Stimulated activated CD8-positive, alpha-beta memory T cell treated with anti-CD3 and anti-CD28 coated beads, Interleukin-2, amount 100 ng/mL, for 1 hour (primary cell): ENCODE measurements around the gene TCAF1.

Experiments used
- DNase-seq, 2 donors: peaks; one replicate each; pipeline ENCODE4 v3.0.0-alpha.2; 2020; ENCODE audit warnings: low read depth in 2 of 2

Gene TCAF1, protein sequence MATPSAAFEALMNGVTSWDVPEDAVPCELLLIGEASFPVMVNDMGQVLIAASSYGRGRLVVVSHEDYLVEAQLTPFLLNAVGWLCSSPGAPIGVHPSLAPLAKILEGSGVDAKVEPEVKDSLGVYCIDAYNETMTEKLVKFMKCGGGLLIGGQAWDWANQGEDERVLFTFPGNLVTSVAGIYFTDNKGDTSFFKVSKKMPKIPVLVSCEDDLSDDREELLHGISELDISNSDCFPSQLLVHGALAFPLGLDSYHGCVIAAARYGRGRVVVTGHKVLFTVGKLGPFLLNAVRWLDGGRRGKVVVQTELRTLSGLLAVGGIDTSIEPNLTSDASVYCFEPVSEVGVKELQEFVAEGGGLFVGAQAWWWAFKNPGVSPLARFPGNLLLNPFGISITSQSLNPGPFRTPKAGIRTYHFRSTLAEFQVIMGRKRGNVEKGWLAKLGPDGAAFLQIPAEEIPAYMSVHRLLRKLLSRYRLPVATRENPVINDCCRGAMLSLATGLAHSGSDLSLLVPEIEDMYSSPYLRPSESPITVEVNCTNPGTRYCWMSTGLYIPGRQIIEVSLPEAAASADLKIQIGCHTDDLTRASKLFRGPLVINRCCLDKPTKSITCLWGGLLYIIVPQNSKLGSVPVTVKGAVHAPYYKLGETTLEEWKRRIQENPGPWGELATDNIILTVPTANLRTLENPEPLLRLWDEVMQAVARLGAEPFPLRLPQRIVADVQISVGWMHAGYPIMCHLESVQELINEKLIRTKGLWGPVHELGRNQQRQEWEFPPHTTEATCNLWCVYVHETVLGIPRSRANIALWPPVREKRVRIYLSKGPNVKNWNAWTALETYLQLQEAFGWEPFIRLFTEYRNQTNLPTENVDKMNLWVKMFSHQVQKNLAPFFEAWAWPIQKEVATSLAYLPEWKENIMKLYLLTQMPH

DNA sequence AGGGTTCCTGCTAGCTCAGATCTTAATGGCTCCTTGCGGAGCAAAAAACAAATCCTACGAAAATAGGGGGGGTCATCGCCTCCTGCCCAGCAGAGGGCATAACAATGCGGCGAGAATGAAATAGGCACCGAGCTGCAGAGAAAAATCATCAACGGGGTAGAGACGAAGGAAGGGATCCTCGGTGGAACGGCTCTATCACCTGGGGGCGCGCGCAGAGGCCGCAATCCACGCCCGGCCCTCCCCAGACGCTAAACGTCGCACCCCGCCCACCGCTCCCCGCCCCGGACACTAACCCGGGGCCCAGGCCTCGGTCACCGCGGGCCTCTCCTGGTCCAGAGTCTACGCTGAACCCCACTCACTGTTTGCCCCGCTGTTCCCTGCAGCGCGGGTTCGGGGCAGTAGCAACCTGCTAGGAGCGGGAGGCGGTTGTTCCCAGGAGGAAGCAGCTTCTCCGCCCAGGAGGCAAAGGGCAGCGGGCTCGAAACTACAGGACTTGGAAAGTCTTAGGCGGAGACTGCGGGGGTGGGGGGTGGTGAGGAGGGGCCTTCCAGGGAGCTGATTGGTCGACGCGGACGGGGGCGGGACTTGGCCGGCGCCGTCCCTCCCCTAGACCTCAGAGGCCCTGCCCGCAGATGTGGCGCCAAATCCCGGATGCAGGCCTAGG, at the start of gene TCAF1:
Gene TCAF1 (minus strand): TSS at position 509 of the 664 bp plus-strand sequence. CDS start 25,568 bp downstream, outside the sequence.
- DNase-seq, result peak; percentile 80 to 85

DNA sequence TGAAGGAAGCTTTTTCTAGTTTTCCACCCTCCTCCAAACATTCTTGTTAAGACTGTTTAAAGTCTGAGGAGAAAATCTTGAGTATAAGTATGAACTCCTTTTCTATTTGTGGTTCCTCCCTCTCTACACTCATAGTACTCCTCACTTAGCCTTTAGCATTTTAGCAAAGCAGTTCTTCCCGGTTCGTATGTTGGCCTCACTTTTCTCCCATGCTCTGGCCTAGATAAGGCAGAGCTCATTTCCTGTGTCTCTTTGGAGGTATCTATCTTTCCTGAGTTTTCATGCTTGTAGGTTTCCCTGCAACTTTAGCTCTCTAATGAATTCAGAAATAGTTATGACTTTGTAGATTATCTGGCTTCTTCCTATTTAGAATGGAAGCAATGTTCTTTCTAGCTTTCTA, 46.8 kb upstream of the TCAF1 start:
- DNase-seq, result no peak

DNA sequence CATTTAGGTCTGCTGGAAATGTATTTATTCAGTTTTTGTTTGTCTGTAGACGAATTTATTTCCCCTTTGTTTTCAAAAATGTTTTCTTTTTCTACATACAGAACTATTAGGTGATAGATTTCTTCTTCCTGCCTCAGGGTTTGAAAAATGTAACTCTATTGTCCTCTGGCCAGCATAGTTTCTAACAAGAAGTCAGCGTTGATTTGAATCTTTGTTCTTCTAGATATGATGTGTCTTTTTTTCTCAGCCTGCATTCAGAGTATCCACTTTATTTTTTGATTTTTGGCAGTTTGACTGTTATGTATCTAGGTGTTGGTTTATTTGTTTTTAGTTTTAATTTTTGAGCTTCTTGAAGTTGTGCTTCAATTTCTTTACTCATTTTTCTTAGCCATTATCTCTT, 45.1 kb upstream of the TCAF1 start:
- no peak for DNase-seq

DNA sequence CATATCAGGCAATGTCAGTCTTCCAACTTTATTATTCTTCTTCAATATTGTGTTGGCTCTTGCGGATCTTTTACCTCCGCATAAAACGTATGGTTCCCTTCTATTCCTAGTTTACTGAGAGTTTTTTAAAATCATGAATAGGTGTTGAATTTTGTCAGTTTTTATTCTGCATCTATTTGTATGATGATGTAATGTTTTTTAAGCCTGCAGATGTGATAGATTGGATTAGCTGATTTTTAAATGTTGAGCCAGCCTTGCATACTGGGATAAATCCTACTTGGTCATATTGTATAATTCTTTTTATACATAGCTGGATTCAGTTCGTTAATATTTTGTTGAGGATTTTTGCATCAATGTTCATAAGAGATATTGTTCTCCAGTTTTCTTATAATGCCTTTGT, 43.4 kb upstream of the TCAF1 start:
- DNase-seq, result no peak

DNA sequence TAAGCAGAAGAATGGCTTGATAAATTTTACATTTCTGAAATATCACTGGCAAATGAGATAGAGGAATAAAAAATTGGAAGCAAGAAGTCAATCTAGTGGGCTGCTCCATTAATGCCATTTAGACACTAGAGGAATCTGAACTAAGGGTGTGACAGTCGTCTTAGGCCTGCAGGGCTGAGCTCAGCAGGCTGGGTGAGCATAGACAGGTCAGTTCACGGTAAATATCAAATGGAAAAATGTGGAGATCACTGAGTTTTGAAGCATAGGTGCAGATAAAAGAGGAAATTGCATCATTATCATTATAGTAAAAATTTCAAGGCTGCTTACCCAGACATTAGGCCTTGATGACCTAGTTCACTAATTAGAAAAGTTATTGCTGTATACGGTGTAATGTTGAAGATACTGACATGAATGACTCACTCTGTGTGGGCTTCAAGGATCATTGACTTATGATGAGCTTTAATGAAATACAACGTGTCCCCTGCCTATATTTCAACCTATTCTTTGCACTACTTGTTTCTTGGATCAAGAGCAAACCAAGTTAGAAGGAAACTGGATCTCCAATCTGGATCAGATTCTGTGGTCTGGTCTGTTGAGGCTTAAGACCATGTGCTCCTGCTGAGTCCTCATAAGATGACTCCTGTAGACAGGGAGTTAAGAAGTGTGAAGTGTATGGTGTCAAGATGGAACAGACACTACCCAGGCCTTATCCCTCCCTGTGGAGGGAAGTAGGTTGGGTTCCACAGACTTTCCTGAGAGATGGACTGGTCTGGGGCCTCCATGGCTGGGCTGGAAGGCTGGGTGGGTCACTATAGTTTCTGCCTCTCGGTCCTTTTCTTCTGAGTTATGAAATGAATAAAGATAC, 36.6 kb upstream of the TCAF1 start:
- DNase-seq, result no peak

DNA sequence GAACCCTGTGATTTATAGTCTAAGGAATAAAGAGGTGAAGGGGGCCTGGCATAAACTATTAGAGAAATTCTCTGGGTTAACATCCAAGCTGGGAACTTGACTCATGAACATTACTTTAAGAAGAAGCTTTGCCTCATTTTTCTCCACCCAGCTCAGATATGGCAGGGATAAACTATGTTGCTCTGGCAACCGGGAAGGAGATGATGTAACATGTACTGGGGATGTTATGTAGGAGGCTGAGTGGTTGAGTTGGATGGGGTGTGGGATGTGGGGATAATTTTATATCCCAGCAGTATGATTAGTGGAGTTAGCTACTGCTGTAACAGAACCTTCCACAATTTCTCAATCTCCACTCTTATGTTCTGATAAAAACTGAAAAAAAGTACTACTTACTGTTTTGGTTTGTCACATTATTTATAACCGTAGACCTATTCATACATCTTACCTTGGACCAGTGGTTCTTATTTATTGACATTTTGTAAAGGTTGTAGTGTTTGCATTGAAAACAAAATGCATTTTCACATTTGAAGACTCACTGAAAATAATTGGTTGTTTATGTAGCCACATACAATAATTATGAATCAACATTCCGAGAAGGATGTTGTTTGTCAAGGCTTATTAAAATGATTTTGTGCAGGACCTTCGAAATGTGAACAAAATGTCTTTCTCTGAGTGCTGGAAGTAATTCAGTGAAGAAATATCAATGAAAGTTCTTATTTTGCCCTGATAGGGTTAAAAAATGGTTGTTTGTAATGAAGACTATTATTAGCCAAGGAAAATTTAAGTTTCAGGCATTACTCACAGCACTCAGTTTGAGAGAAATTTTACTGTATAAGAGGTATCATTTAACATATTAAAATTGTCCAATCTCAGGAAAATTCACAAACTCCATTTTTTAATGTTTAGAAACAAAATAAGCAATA, 34.4 kb upstream of the TCAF1 start:
- no peak for DNase-seq

DNA sequence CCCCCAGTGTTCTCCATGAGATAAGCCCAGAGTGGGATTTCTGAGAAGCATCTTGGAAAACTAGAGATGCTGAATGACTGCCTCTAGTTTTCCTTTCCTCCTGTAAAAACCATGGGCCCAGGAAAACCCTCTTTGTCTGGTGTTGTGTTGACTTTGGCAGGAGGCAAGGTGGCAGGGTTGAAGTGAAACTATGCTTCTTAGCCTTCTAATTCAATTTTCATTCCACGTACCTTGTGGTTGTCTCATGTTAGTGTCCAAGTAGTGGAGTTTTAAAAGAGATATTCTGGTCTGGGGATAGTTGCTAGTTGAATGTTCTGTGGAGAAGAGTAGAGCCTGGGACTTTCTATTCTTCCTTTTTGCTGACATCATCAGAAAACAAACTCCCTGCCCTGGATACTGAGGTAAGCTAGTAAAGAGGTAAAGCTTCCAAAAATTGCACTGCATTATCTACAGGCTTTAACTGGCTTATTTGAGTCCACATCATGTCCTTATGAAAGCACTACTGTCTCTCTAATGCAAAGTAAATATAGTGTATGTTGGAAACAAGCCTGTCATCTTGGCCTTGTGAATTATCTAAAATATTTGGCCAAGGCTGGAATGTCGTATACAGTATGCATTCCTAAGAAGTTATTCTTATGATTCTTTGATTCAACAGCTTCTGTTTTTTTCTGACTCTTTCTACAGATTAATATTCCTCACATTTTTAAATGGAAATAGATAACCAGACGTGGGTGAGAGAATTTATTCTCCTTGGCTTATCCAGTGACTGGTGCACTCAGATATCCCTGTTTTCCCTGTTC, 32.8 kb upstream of the TCAF1 start, which contains the start of gene OR2F2:
Gene OR2F2 (plus strand): TSS at position 708 of the 800 bp plus-strand sequence. CDS start 0 bp downstream, at position 708.
- DNase-seq, result no peak

DNA sequence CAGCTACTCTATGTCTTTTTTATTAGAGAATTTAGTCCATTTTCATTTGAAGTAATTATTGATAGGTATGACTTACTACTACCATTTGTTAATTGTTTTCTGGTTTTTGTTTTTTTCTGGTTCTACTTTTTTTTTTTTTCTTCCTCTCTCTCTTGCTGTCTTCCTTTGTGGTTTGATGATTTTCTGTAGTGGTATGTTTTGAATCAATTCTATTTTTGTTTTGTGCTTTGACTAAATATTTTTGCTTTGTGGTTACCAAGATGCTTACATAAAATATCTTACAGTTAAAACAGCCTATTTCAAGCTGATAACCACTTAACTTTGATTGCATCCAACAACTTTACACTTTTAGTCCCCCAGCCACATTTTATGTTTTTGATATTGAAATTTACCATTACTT, 29.8 kb upstream of the TCAF1 start:
- DNase-seq, result no peak

DNA sequence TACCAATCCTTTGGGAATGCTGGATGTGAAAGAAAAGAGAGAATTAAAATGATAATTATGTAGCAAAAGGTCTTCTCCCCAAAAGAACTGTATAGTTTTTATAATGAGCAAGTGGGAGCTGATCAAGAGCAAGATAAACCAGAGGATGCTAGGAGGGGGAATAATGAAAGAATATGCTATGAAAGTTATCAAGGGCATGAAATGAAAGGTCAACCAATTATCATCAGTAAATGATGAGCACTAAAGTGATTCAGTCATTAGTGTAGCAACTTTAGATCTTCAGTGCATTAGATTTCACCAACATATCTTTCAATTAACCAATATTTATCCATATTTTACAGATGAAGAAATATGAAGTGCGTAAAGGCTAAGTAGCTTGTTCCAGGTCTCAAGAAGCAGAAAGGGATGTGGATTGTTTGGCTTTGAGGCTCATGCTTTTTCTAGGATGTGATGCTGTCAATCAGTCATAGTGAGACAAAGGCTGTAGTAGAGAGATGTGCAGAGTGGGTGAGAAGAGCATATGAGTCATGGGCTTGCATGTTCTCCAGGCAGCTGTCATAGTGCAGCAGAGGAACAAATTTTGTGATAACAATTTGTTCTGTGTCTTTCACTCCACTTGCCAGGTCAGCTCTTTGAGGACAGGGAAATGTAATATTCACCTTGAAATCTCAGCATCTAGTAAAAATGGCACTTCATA, 27.4 kb upstream of the TCAF1 start:
- no peak for DNase-seq

DNA sequence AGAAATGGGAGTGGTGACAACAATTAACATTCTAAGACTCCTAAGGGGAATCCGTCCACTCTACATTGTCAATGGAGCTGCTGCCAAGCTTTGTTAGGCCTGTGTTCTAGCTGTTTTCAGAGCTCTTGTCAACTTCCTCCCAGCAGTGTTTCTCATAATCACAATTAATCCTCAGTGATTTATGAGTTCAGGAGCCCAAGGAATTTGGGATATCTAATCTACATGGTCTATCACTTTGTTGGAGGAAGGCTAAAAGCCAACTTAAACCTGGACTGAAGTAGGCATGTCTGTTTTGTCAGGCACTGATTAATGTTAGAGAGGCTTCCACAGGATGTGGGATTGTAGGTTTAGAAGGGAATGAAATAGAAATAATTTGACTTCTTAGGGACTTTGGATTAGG, 22.9 kb upstream of the TCAF1 start:
- no peak for DNase-seq

DNA sequence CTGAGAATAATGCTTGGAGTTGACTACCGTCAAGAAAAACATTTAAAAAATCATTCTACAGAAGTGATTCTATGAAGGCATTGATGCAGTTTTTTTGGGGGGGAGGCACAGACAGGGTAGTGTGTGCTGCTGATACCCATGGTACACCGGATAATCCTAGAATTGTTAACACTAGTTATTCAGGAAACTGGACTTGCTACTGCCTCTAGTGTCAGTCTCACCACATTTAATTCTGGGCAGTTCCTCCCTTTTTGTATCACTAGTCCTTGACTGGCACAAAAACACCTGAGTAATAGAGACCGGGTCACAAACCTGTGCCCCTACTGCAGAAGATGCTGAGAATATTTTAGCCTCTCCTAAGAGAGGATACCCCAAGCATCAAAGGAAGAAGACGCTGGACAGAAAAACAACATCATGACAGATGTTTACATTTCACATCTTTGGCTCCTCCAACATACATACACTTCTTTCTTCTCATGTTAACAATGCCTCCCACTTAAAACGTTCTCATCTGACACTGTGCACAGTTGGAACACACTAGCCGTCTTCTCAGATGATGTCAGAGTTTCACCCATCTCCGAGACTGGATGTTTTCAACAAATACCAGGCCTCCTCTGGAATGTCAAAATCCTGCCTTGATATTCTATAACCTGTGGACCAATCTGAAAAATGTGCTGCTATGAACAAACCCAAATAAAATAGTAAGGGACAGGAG, 13.1 kb upstream of the TCAF1 start:
- DNase-seq, result no peak

DNA sequence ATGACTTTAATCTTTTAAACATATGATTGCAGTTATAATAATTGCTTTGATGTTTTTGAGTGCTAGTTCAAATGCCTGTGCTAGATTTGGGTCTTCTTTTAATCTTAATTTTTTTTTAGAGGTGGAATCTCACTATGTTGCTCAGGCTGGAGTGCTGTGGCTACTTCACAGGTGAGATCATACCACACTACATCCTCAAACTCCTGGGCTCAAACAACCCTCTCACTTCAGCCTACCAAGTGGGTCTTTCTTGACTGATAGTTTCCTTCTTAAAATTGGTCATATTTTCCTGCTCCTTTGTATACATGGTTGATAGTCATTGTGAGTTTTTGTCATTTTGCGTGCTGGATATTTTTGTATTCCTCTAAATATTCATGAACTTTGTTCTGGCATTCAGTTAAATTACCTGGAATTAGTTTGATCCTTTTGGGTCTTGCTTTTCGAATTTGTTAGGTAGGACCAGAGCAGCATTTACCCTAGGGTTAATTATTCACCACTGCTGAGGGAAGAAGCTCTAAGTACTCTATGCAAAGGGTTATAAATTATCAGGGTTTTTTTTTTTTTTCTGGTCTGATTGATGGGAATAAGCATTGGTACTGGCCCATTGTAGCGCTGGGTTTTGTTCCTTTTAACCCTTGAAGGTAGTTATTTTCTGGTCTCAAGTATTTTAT, 12.1 kb upstream of the TCAF1 start:
- no peak for DNase-seq

DNA sequence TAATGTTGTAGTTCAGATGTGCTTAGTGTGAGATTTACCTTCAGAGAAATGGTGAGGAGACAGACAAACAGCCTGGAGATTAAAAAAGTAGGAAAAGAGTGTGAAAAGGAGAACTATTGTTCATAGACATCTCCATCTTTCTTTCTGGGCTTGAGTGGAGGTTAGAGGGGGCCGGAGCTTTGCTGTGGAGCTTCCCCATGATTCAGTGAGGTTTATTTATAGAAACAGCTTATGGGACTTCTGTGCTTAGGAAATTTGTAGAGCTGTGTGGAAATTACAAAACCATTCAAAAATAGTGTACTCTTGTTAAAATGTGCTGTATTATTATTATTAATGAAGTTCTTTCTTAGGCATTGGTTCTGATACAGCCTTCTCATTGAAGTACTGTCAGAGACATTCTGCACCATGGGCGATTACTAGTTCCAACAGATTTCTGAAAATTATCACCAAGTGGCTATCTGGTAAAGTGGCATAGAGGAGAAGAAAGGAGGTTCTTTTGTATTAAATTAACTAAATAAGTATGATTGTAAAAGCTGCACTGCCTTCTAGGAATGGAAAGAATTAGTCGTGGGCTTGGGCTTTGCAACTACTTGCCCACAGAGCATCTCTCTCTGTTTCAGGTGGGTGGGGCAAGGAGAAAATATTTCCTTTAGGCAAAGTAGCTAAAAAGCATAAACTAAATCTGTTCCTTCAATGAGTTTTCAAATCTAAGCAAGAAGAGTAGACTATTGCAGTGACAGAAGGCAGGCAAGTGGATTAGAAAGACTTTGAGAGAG, 8.7 kb upstream of the TCAF1 start:
- no peak for DNase-seq

DNA sequence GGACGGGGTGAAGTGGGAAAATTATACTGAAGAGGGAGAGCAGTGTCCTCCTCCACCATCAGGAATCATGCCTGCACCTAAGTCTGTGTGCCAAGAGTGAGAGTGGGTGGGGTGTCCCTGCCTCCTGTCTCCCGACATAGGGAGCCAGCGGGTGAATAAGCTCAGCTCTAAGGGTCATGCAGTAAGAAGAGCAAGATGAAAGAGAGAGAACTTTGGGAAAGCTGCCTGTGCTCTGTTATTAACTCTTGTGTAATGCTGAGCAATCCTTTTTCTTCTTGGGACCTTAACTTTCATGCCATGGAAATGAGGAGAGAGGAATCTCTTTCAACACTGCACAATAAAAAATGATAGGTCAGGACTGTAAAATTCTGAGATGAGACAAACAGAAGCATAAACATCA, 7.9 kb upstream of the TCAF1 start:
- DNase-seq, result no peak

DNA sequence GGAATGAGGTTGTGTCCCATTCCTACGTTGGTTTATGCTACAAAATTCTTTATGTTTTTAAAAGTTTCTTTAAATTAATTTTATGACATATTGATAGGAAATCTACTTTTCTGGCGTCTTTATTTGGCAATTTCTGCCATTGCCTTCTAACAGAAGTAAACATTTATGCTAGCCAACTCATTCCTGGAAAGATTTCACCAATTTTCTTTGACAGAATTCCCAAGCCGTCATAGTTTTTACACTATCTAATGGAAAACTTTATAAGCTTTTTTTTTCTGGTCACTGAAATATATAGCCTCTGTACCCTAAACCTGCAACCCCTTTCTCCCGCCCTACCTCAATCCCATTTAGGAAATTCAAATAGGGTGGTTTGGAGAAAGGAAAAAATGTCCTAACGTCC, 6.1 kb upstream of the TCAF1 start:
- DNase-seq, result no peak

DNA sequence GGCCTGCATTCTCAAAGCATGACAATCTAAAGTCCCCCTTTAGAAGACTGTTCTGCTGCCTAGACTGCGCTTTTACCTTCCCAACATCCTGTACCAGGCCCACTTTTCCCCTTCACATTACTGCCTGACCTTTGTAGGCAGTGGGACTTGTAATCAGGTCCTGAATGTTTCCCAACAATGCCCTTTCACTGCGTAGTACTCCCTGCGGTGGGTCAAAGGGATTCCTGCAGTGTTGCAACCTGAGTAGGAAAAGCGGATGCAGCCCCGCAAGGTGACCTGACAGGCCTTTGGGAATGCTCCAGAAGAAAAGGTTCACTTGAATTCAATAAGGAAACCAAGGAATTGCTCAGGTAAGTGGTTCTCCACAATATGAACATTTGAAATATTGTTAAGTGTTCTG, 4.9 kb upstream of the TCAF1 start:
- DNase-seq, result no peak

DNA sequence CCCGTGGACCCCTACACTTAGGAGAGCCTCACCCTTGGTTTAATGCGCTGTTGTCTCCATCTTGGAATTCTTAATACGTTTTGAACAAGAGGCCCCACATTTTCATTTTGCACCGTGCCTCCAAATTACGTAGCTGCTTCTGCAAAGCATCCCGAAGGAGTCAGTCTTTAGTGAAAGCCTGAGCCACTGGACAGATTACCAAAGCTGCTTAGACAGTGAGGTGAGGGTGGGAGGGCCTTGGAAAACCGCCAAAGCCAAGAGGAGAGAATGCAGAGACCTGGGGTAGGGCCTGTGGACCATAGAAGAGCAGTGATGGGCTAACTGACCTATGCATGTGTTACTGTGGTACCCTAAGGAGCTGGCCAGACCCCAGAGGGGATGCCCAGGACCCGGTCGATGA, 4.2 kb upstream of the TCAF1 start:
- DNase-seq, result no peak
